ENCODE data around the gene SLC8A2. TPM values are rescaled to one million over a fixed set of nuclear protein-coding genes. Genes with fewer than 3 reads are reported as not detected.

Gene SLC8A2
- total and polyA plus RNA-seq, 2 of the 8 experiments (the other 6 are each of a cell fraction or from before 2014, with no cell fraction given), result 7.3 to 12.4 TPM

DNA sequence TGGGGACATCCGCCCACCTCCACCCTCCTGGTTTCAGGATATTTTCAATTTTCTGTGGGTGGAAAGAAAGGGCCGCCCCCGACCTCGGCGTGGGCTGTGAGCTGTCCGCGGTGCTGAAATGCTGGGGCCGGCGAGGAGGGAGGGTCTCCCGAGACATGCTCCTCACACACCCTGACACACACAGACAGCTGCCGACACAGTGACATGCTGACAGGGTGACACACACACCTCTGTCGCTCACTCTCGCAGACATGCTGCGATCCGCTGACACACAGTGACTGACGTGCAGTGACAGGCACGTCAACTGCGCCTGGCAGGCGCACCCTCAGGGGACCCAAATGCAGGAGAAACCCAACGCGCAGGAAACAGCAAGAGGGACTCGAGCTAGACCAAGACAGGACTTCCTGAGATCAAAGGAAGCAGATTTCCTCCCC, 27.3 kb downstream of the SLC8A2 start (continued):
- 0 out of 2 replicates have a peak, but pooled peaks have one; percentile 38 for TF ChIP-seq BACH1 (IDR thresholded peaks at IDR 0.05; ENCODE audit: low read length)
